B cell (primary cell): ENCODE results near the gene NCKAP1.

Experiments
- EZH2 ChIP-seq: IDR thresholded peaks from 2 replicates; pipeline ENCODE4 v1.6.1; 2012; ENCODE audit warnings: borderline replicate concordance, low read depth, mild to moderate bottlenecking, moderate library complexity, low read length; ENCODE audit not compliant: insufficient read depth, poor library complexity, severe bottlenecking
- TF ChIP-seq, protein P1 (sequence below): fragments of 200-600 bp; IDR thresholded peaks from one replicate; pipeline ENCODE4 v1.8.0; 2022; ENCODE audit warnings: antibody characterized with exemption, mild to moderate bottlenecking

- TF ChIP-seq, protein P1, sequence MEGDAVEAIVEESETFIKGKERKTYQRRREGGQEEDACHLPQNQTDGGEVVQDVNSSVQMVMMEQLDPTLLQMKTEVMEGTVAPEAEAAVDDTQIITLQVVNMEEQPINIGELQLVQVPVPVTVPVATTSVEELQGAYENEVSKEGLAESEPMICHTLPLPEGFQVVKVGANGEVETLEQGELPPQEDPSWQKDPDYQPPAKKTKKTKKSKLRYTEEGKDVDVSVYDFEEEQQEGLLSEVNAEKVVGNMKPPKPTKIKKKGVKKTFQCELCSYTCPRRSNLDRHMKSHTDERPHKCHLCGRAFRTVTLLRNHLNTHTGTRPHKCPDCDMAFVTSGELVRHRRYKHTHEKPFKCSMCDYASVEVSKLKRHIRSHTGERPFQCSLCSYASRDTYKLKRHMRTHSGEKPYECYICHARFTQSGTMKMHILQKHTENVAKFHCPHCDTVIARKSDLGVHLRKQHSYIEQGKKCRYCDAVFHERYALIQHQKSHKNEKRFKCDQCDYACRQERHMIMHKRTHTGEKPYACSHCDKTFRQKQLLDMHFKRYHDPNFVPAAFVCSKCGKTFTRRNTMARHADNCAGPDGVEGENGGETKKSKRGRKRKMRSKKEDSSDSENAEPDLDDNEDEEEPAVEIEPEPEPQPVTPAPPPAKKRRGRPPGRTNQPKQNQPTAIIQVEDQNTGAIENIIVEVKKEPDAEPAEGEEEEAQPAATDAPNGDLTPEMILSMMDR, result no peak
- no peak for TF ChIP-seq EZH2
Measured at GRCh38 chr2:182946958-182947369, 91.3 kb downstream of the NCKAP1 start.
